Astrocyte (in vitro differentiated cells and primary cell): ENCODE results near the gene PPP1R3E. TPM values are rescaled to one million over a fixed set of nuclear protein-coding genes. Genes with fewer than 3 reads are reported as not detected.

Experiments
- DNase-seq: peaks from one replicate; pipeline ENCODE4 v3.0.0-alpha.2; 2010; ENCODE audit warnings: low read depth
- FAIRE-seq: peaks from 2 replicates; lab custom pipeline; 2011; peaks lifted over from hg19 to GRCh38; lab: Jason Lieb, UNC
- H2AFZ ChIP-seq: 2 replicates; pipeline ENCODE4 v1.6.0; 2012; ENCODE audit warnings: low read depth, low read length, inconsistent platforms
- H3K27ac ChIP-seq: 2 replicates; pipeline ENCODE4 v1.5.1; 2011; ENCODE audit warnings: low read depth, low read length, inconsistent platforms
- H3K27me3 ChIP-seq: 2 replicates; pipeline ENCODE4 v1.6.0; 2011; ENCODE audit warnings: low read length, inconsistent platforms; ENCODE audit not compliant: insufficient read depth
- H3K36me3 ChIP-seq: 2 replicates; pipeline ENCODE4 v1.5.1; 2011; ENCODE audit warnings: low read length, inconsistent platforms; ENCODE audit not compliant: insufficient read depth
- H3K4me1 ChIP-seq: 2 replicates; pipeline ENCODE4 v1.5.1; 2011; ENCODE audit warnings: low read length, inconsistent platforms; ENCODE audit not compliant: insufficient read depth
- H3K4me2 ChIP-seq: 2 replicates; pipeline ENCODE4 v1.6.0; 2012; ENCODE audit warnings: low read length, inconsistent platforms
- H3K4me3 ChIP-seq: 2 replicates; pipeline ENCODE4 v1.5.1; 2011; ENCODE audit warnings: low read depth, mild to moderate bottlenecking, low read length, inconsistent platforms; ENCODE audit not compliant: insufficient read depth
- H3K79me2 ChIP-seq: 2 replicates; pipeline ENCODE4 v1.6.0; 2012; ENCODE audit warnings: mild to moderate bottlenecking, low read length, inconsistent platforms; ENCODE audit not compliant: insufficient read depth
- H3K9ac ChIP-seq: 2 replicates; pipeline ENCODE4 v1.6.0; 2012; ENCODE audit warnings: mild to moderate bottlenecking, low read length, inconsistent platforms
- H3K9me3 ChIP-seq: 2 replicates; pipeline ENCODE4 v1.5.1; 2012; ENCODE audit warnings: low read depth, mild to moderate bottlenecking, low read length, inconsistent platforms; ENCODE audit not compliant: insufficient read depth
- H4K20me1 ChIP-seq: 2 replicates; pipeline ENCODE4 v1.6.0; 2012; ENCODE audit warnings: low read length, inconsistent platforms; ENCODE audit not compliant: insufficient read depth
- H3K27ac Mint-ChIP-seq: one replicate; pipeline ENCODE4 v1.8.0; 2021; ENCODE audit warnings: mild to moderate bottlenecking, mixed read lengths; ENCODE audit not compliant: unreplicated experiment
- H3K27me3 Mint-ChIP-seq: one replicate; pipeline ENCODE4 v1.8.0; 2021; ENCODE audit warnings: low read depth, mixed read lengths; ENCODE audit not compliant: unreplicated experiment
- H3K36me3 Mint-ChIP-seq: one replicate; pipeline ENCODE4 v1.8.0; 2021; ENCODE audit warnings: low read depth, mixed read lengths; ENCODE audit not compliant: unreplicated experiment
- H3K4me1 Mint-ChIP-seq: one replicate; pipeline ENCODE4 v1.8.0; 2021; ENCODE audit warnings: low read depth, mixed read lengths; ENCODE audit not compliant: unreplicated experiment
- H3K4me3 Mint-ChIP-seq: one replicate; pipeline ENCODE4 v1.8.0; 2021; ENCODE audit warnings: mild to moderate bottlenecking, moderate library complexity, mixed read lengths; ENCODE audit not compliant: unreplicated experiment
- H3K9me3 Mint-ChIP-seq: one replicate; pipeline ENCODE4 v1.8.0; 2021; ENCODE audit warnings: mild to moderate bottlenecking, mixed read lengths; ENCODE audit not compliant: unreplicated experiment
- CTCF ChIP-seq: IDR thresholded peaks from 2 replicates; pipeline ENCODE4 v1.5.1; 2011; ENCODE audit warnings: low read depth, mild to moderate bottlenecking, inconsistent platforms, low read length, moderate library complexity; ENCODE audit not compliant: insufficient read depth
- EZH2 ChIP-seq: IDR thresholded peaks from 2 replicates; pipeline ENCODE4 v1.6.1; 2012; ENCODE audit warnings: mild to moderate bottlenecking, low read length, inconsistent platforms; ENCODE audit not compliant: insufficient read depth
- total RNA-seq: library from RNA; stranded (reverse); gene quantifications from 2 replicates; pipeline ENCODE4 v1.2.1, GENCODE V29; 2021

PPP1R3E gene
- total RNA-seq, 1 donor from 2014 or later = 3.6 TPM

DNA sequence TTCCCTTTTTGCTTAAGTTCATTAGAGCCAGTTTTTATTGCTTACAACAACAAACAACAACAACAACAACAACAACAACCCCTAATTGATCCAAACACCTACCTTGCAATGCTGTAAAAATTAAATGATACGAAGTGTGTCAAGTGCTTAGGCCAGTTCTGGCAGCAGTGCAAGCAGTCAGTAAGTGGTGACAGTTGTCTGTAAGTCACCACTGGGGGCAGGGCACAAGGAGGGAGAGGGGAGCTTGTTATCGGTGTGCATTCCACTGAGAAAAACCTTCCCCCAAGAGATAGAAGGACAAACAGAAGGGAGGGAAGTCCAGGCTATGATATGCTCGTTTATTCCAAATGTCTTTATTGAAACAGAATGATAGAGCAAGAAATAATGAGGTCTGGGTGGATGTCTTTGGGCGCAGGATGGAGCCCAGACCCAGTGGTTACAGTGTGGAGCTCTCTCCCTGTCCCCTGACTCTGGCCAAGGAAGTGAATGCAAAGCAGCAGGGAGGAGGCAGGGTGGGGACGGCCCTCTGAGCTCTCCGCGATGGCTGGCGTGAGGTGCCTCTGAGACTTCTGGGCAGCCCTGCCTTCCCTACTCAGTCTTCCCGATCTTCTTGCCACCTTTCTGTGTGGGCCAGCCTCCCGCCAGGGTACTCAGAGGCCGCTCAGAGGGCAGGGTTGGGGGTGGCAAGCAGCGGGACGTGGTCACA is 43.5 kb upstream of the PPP1R3E start:
- DNase-seq = no peak

DNA sequence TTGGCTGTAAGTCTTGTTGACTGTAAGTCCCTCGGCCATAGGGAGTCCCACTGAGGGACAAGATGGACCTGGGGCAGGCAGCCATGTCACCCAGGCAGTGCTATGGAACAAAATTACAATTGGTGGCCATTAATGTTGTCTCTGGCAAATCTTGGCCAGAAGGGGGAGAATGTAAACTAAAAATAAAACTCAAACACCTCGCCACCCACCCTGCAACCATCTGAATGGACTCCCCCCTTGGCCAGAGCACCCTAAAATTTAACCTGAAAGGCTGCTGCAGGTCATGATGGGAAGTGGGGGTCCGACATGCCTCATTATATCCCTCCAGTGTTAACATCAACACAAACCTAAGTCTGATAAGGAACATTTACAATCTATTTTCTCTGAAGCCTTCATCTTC is 41.8 kb upstream of the PPP1R3E start:
- peaks cover 13% of the 10 kb centered on the region for H3K36me3 Mint-ChIP-seq

More for the DNA sequence above, 43.5 kb upstream of the PPP1R3E start:
- Histone ChIP-seq H4K20me1 (no peaks in the 10 kb centered on the region), H3K4me3 (no peak overlapping the region), H3K27ac (no peak overlapping the region), H3K27me3 (peaks cover 3% of the 10 kb centered on the region), H3K9ac (no peak overlapping the region), H3K36me3 (no peaks in the 10 kb centered on the region), H3K4me1 (no peaks in the 10 kb centered on the region), H3K9me3 (no peaks in the 10 kb centered on the region), H3K79me2 (no peaks in the 10 kb centered on the region), H2AFZ (no peak overlapping the region), H3K4me2 (no peak overlapping the region)
- Mint-ChIP-seq H3K9me3 (peaks cover 2% of the 10 kb centered on the region), H3K4me1 (no peaks in the 10 kb centered on the region), H3K27me3 (peaks cover 5% of the 10 kb centered on the region), H3K4me3 (peak overlapping the region; percentile 10), H3K27ac (no peak overlapping the region), H3K36me3 (peaks cover 19% of the 10 kb centered on the region)
- no peak for TF ChIP-seq EZH2
- TF ChIP-seq CTCF = no peak
- no peak for FAIRE-seq

More for the DNA sequence above, 41.8 kb upstream of the PPP1R3E start:
- H3K27me3 Mint-ChIP-seq = peaks cover under 1% of the 10 kb centered on the region
- FAIRE-seq (no peak), DNase-seq (no peak)
- H3K9me3 Mint-ChIP-seq = no peaks in the 10 kb centered on the region
- no peak overlapping the region for H3K9ac ChIP-seq
- no peaks in the 10 kb centered on the region for H4K20me1 ChIP-seq
- H3K27ac Mint-ChIP-seq = no peak overlapping the region
- H3K9me3 ChIP-seq = no peaks in the 10 kb centered on the region
- no peak overlapping the region for H3K4me2 ChIP-seq
- H3K27ac ChIP-seq = no peak overlapping the region
- peaks cover 3% of the 10 kb centered on the region for H3K27me3 ChIP-seq
- H3K79me2 ChIP-seq = no peaks in the 10 kb centered on the region
- H2AFZ ChIP-seq = no peak overlapping the region
- no peak overlapping the region for H3K4me3 Mint-ChIP-seq
- H3K36me3 ChIP-seq = no peaks in the 10 kb centered on the region
- TF ChIP-seq EZH2 = no peak
- no peak for TF ChIP-seq CTCF
- H3K4me1 ChIP-seq = no peaks in the 10 kb centered on the region
- no peaks in the 10 kb centered on the region for H3K4me1 Mint-ChIP-seq
- H3K4me3 ChIP-seq = no peak overlapping the region
